ENCODE measurements around the gene NDUFV1.
"Not testable (repeated sequence)": the region's sequence is repeated elsewhere in the genome, so short reads cannot be mapped to it uniquely, and the experiment has no call there.

Gene NDUFV1

GRCh38 chr11:67620621-67621020 is 13.9 kb downstream of the NDUFV1 start:
- H3K4me3 ChIP-seq, H3K27ac ChIP-seq: not testable (repeated sequence)

- not testable (repeated sequence) for H3K4me3 ChIP-seq, H3K27ac ChIP-seq
These were observed 15.2 kb downstream of the NDUFV1 start for GRCh38 chr11:67621928-67622327.

- H3K4me3 ChIP-seq, H3K27ac ChIP-seq: not testable (repeated sequence)
These were observed 16.2 kb downstream of the NDUFV1 start for GRCh38 chr11:67622905-67623304.

- not testable (repeated sequence) for H3K4me3 ChIP-seq, H3K27ac ChIP-seq
These were observed 17.1 kb downstream of the NDUFV1 start for GRCh38 chr11:67623795-67624194.

GRCh38 chr11:67626131-67626833 is 19.5 kb downstream of the NDUFV1 start:
- H3K27ac ChIP-seq, H3K4me3 ChIP-seq: not testable (repeated sequence)

- H3K27ac ChIP-seq = no peak overlapping the region
These were observed 20.2 kb downstream of the NDUFV1 start for GRCh38 chr11:67626970-67627369.

GRCh38 chr11:67627441-67627811 is 20.7 kb downstream of the NDUFV1 start:
- Histone ChIP-seq H3K4me3 (no peak overlapping the region), H3K27ac (peak overlapping the region in 4 of 21 experiments; percentile 0 to 58 (median 14))

More at GRCh38 chr11:67626970-67627369, 20.2 kb downstream of the NDUFV1 start:
- H3K4me3 ChIP-seq = no peak overlapping the region

GRCh38 chr11:67627812-67628624 is 21.3 kb downstream of the NDUFV1 start:
- H3K4me3 ChIP-seq = no peak overlapping the region
- peak overlapping the region in 6 of 21 experiments; percentile 1 to 88 (median 37) for H3K27ac ChIP-seq

GRCh38 chr11:67628710-67629385 is 22.1 kb downstream of the NDUFV1 start:
- Histone ChIP-seq H3K4me3 (peak overlapping the region; percentile 47 to 68 (median 58)), H3K27ac (peak overlapping the region in 15 of 21 experiments; percentile 1 to 92 (median 85))

GRCh38 chr11:67629386-67630227 is 22.9 kb downstream of the NDUFV1 start, which contains the start of gene NUDT8:
Gene NUDT8 (minus strand): TSS chr11:67629937. CDS start chr11:67629911, 26 bp downstream.
- H3K4me3 ChIP-seq = peak within 1 kb of the TSS; percentile 47 to 68 (median 58)
- H3K27ac ChIP-seq = peak within 1 kb of the TSS; percentile 52 to 92 (median 85)

- H3K27ac ChIP-seq = peak overlapping the region; percentile 40 to 92 (median 85)
- H3K4me3 ChIP-seq = peak overlapping the region; percentile 47 to 68 (median 58)
These were observed 23.6 kb downstream of the NDUFV1 start for GRCh38 chr11:67630228-67630942.

GRCh38 chr11:67630943-67631331 is 24.2 kb downstream of the NDUFV1 start:
- H3K4me3 ChIP-seq = peak overlapping the region; percentile 47 to 68 (median 58)
- H3K27ac ChIP-seq = peak overlapping the region; percentile 40 to 92 (median 84)

GRCh38 chr11:67631411-67631810 is 24.7 kb downstream of the NDUFV1 start:
- Histone ChIP-seq H3K4me3 (no peak overlapping the region), H3K27ac (peak overlapping the region in 1 of 21 experiments; percentile 92)

- Histone ChIP-seq H3K4me3 (no peak overlapping the region), H3K27ac (no peak overlapping the region)
These were observed 25.1 kb downstream of the NDUFV1 start for GRCh38 chr11:67631853-67632174.

- Histone ChIP-seq H3K4me3 (no peak overlapping the region), H3K27ac (no peak overlapping the region)
These were observed 25.6 kb downstream of the NDUFV1 start for GRCh38 chr11:67632175-67632981.

- Histone ChIP-seq H3K4me3 (no peak overlapping the region), H3K27ac (no peak overlapping the region)
These were observed 26.4 kb downstream of the NDUFV1 start for GRCh38 chr11:67632982-67633755.

GRCh38 chr11:67633758-67634365 is 27.1 kb downstream of the NDUFV1 start:
- Histone ChIP-seq H3K4me3 (no peak overlapping the region), H3K27ac (no peak overlapping the region)
